ENCODE results near the gene MRPL53.
"Not testable (repeated sequence)": the region's sequence is repeated elsewhere in the genome, so short reads cannot be mapped to it uniquely, and the experiment has no call there.

Gene MRPL53

GRCh38 chr2:74454654-74455511, 17.6 kb downstream of the MRPL53 start, which contains the start of gene INO80B:
INO80B (plus strand) TSS chr2:74455087; CDS start chr2:74455117, 30 bp downstream.
- in situ Hi-C loops (cut with MboI; ENCODE audit: low sequenced_read_pairs): no loop called here

GRCh38 chr2:74450570-74451190, 21.8 kb downstream of the MRPL53 start:
- in situ Hi-C loops (cut with MboI; ENCODE audit: low sequenced_read_pairs): no loop called here

- in situ Hi-C loops (cut with MboI; ENCODE audit: low sequenced_read_pairs): no loop called here
Measured at GRCh38 chr2:74448771-74449170, 23.7 kb downstream of the MRPL53 start.

- in situ Hi-C loops (cut with MboI; ENCODE audit: low sequenced_read_pairs): no loop called here
Measured at GRCh38 chr2:74447230-74447999, 25.1 kb downstream of the MRPL53 start.

GRCh38 chr2:74444498-74445318, 27.8 kb downstream of the MRPL53 start:
- in situ Hi-C loops (cut with MboI; ENCODE audit: low sequenced_read_pairs): no loop called here

GRCh38 chr2:74442483-74443297, 29.8 kb downstream of the MRPL53 start:
- in situ Hi-C loops (cut with MboI; ENCODE audit: low sequenced_read_pairs): not testable (repeated sequence)

- in situ Hi-C loops (cut with MboI; ENCODE audit: low sequenced_read_pairs): no loop called here
Measured at GRCh38 chr2:74441690-74442482, 30.6 kb downstream of the MRPL53 start, which contains the start of gene RTKN. RTKN (minus strand) TSS chr2:74441937; CDS start chr2:74441816, 121 bp downstream.

GRCh38 chr2:74441170-74441689, 31.2 kb downstream of the MRPL53 start:
- in situ Hi-C loops (cut with MboI; ENCODE audit: low sequenced_read_pairs): no loop called here

- in situ Hi-C loops (cut with MboI; ENCODE audit: low sequenced_read_pairs): no loop called here
Measured at GRCh38 chr2:74440378-74441169, 31.9 kb downstream of the MRPL53 start.

- in situ Hi-C loops (cut with MboI; ENCODE audit: low sequenced_read_pairs): no loop called here
Measured at GRCh38 chr2:74439803-74440377, 32.6 kb downstream of the MRPL53 start.

- in situ Hi-C loops (cut with MboI; ENCODE audit: low sequenced_read_pairs): no loop called here
Measured at GRCh38 chr2:74439373-74439772, 33.1 kb downstream of the MRPL53 start.

- in situ Hi-C loops (cut with MboI; ENCODE audit: low sequenced_read_pairs): no loop called here
Measured at GRCh38 chr2:74438248-74438647, 34.2 kb downstream of the MRPL53 start.

GRCh38 chr2:74436848-74437695, 35.4 kb downstream of the MRPL53 start:
- in situ Hi-C loops (cut with MboI; ENCODE audit: low sequenced_read_pairs): no loop called here

- in situ Hi-C loops (cut with MboI; ENCODE audit: low sequenced_read_pairs): no loop called here
Measured at GRCh38 chr2:74436111-74436805, 36.2 kb downstream of the MRPL53 start.

- in situ Hi-C loops (cut with MboI; ENCODE audit: low sequenced_read_pairs): no loop called here
Measured at GRCh38 chr2:74430502-74430901, 42.0 kb downstream of the MRPL53 start.
